Kidney (tissue), 14 donors: ENCODE measurements around the gene BABAM1. TPM values are rescaled to one million over a fixed set of nuclear protein-coding genes. Genes with fewer than 3 reads are reported as not detected.

ENCODE experiments used
- DNase-seq, 5 donors: peaks; one replicate each; pipeline ENCODE4 v3.0.0-alpha.2; 2013 to 2020
- FAIRE-seq: peaks from 2 replicates; lab custom pipeline; 2012; peaks lifted over from hg19 to GRCh38; lab: Jason Lieb, UNC
- H3K27ac ChIP-seq, 2 donors: one replicate each; pipeline ENCODE4 v1.7.0; 2013; ENCODE audit warnings: low read depth in 2 of 2, low read length in 2 of 2, inconsistent platforms in 1 of 2
- H3K27me3 ChIP-seq: one replicate; pipeline ENCODE4 v1.7.1; 2013; ENCODE audit warnings: low read length, inconsistent platforms; ENCODE audit not compliant: control insufficient read depth, insufficient read depth
- H3K36me3 ChIP-seq, 3 donors: one replicate each; pipeline versions ENCODE4 v1.7.0 to v1.7.1; 2013; ENCODE audit warnings: low read length in 3 of 3, control low read depth in 1 of 3, inconsistent platforms in 1 of 3; ENCODE audit not compliant: insufficient read depth in 3 of 3, control insufficient read depth in 2 of 3
- H3K4me1 ChIP-seq, 3 donors: one replicate each; pipeline versions ENCODE4 v1.7.0 to v1.7.1; 2013; ENCODE audit warnings: low read length in 3 of 3, inconsistent platforms in 1 of 3, low read depth in 1 of 3; ENCODE audit not compliant: control insufficient read depth in 2 of 3, insufficient read depth in 2 of 3
- H3K4me3 ChIP-seq, 3 donors: one replicate each; pipeline versions ENCODE4 v1.7.0 to v1.8.1; 2013; ENCODE audit warnings: low read length in 3 of 3, control low read depth in 1 of 3, inconsistent platforms in 1 of 3
- H3K9ac ChIP-seq, 3 donors: one replicate each; pipeline versions ENCODE4 v1.7.0 to v1.7.1; 2013; ENCODE audit warnings: low read length in 3 of 3, control low read depth in 1 of 3, inconsistent platforms in 1 of 3
- H3K9me3 ChIP-seq, 3 donors: one replicate each; pipeline versions ENCODE4 v1.7.0 to v1.7.1; 2013; ENCODE audit warnings: low read length in 3 of 3, control low read depth in 1 of 3, inconsistent platforms in 1 of 3; ENCODE audit not compliant: control insufficient read depth in 2 of 3, insufficient read depth in 1 of 3
- intact Hi-C: fragments of 100-400 bp; cut with DNase I; formaldehyde crosslinking; loops from one replicate; pipeline ENCODE4 v1.11.1; 2022
- polyA plus RNA-seq: library from polyadenylated mRNA; stranded (reverse); fragments of 350-450 nt; fragmentation: Illumina TruSeq; extraction: RNeasy Lipid Tissue Mini Kit (QIAGEN cat#74804); gene quantifications from one replicate; pipeline ENCODE4 v1.2.3, GENCODE V29; 2014; ENCODE audit warnings: low read depth, low replicate concordance; ENCODE audit not compliant: insufficient read depth
- total RNA-seq: library from RNA; stranded (reverse); fragmentation: NEBNext Ultra II Directional; extraction: Animal tissue kit (Norgen Biotek cat#: 25700); gene quantifications from one replicate; pipeline ENCODE4 v1.2.1, GENCODE V29; 2021
- TF ChIP-seq, protein P1 (sequence below): IDR thresholded peaks from 3 replicates; pipeline ENCODE4 v1.5.1; 2012; ENCODE audit warnings: mild to moderate bottlenecking, moderate library complexity, borderline replicate concordance; ENCODE audit not compliant: insufficient read depth; ENCODE audit errors: extremely low read depth
- donor health status: control.
- donor health status: control.
- donor health status: control.
- donor health status: control.
- donor health status: control.
- donor health status: DM: yes; HTN: yes; CAD: no.
- donor health status: Normal renal cell carcinoma (clear cell type).

Gene BABAM1
- total and polyA plus RNA-seq, 2 donors from 2014 or later = 69.4 to 105 TPM

DNA sequence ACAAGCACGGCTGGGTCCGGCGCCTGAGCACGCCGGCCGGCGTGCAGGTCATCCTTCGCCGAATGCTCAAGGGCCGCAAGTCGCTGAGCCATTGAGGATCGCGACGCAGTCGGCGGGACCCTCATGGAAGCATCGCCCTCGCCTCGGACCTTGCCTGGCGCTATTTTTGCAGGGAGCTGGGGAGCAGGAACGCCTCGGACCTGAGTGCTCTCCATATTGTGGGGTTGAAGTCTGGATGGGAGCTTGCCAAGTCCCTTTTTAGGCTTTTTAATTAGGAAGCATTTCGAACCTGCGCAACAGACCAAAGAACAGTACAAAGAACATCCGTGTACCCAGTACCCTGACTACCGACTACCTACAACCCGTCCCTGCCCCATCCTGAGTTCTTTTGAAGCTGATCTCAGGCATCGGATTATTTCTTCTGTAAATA is 39.1 kb downstream of the BABAM1 start:
- peak overlapping the region; percentile 93 to 97 for H3K27ac ChIP-seq
- H3K4me3 ChIP-seq = peak overlapping the region; percentile 82 to 93 (median 92)
- no peaks in the 10 kb centered on the region for H3K36me3 ChIP-seq
- TF ChIP-seq, protein P1, sequence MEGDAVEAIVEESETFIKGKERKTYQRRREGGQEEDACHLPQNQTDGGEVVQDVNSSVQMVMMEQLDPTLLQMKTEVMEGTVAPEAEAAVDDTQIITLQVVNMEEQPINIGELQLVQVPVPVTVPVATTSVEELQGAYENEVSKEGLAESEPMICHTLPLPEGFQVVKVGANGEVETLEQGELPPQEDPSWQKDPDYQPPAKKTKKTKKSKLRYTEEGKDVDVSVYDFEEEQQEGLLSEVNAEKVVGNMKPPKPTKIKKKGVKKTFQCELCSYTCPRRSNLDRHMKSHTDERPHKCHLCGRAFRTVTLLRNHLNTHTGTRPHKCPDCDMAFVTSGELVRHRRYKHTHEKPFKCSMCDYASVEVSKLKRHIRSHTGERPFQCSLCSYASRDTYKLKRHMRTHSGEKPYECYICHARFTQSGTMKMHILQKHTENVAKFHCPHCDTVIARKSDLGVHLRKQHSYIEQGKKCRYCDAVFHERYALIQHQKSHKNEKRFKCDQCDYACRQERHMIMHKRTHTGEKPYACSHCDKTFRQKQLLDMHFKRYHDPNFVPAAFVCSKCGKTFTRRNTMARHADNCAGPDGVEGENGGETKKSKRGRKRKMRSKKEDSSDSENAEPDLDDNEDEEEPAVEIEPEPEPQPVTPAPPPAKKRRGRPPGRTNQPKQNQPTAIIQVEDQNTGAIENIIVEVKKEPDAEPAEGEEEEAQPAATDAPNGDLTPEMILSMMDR = no peak
- H3K9me3 ChIP-seq = no peaks in the 10 kb centered on the region
- H3K9ac ChIP-seq = peak overlapping the region in 2 of 3 donors; percentile 88
- H3K27me3 ChIP-seq = no peaks in the 10 kb centered on the region
- no peak for FAIRE-seq
- peak in 1 of 5 donors; percentile 58 for DNase-seq
- intact Hi-C loops = no loop called here
- H3K4me1 ChIP-seq = peaks cover 0 to 29% (median 15%) of the 10 kb centered on the region in 3 donors

DNA sequence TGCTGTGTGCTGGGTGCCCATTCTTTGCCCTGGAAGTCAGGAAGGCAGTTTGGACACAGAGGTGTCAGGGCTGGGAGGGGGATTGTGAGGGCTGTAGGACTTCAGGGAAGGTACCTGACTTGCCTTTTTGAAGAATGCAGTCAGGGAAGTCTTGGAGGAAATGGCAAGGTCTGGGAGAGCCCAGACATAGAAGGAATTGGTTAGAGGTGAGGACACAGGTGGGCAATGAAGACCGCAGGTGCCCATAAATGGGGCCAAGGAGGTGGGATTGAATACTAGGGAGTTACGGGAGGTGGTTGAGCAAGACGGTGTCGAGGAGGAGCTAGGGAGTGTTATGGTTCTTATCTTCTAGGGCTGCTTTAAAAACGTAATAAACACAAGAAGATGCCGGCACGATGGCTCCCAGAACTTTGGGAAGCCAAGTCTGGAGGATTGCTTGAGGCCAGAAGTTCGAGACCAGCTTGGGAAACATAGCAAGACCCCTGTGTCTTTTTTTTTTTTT is 40.7 kb downstream of the BABAM1 start:
- H3K9ac ChIP-seq = no peak overlapping the region
- no peak for FAIRE-seq
- H3K36me3 ChIP-seq = no peaks in the 10 kb centered on the region
- no peaks in the 10 kb centered on the region for H3K27me3 ChIP-seq
- no peak overlapping the region for H3K4me3 ChIP-seq
- H3K9me3 ChIP-seq = no peaks in the 10 kb centered on the region
- H3K27ac ChIP-seq = no peak overlapping the region
- peaks cover 0 to 30% (median 15%) of the 10 kb centered on the region in 3 donors for H3K4me1 ChIP-seq
- TF ChIP-seq, protein P1 = no peak
- intact Hi-C loops = no loop called here
- no peak for DNase-seq

DNA sequence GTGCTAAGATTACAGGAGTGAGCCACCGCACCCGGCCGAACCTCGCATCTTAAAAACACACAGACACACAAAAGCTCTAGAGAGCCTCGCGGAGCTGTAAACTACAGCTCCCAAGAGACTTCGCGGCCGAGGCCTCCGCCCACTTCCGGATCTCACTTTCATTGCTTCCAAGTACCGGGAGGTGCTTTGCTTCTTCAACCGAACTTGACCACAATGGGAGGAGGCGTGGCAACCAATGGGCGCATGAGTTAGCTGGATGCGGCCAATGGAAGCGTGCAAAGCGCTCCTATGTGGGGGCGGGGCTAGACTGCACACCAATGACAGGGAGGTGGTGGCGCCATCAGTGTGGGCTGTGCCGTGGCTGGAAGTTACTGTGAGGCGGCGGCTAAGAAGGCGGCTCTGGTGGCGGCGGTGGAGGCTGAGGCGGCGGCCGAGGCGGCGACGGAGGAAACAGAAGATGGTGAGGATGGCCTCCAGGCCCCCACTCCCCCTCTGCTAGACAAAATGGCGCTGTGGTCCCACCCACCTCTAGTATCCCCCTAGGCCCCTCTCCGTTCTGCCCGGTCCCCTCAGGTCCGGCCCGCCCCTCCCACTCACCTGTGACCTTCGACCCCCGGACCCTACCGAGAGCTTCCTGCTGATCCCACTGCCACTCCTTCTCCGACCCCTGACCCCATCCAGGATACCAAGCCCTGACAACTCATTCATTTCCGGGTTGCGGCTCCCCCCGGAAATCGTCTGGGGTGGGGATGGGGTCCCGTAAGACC is 42.1 kb downstream of the BABAM1 start, which contains the start of gene DDA1:
Gene DDA1 (plus strand): TSS at position 366 of the 767 bp plus-strand sequence. CDS start 92 bp downstream, at position 458.
- peak within 1 kb of the TSS; percentile 67 to 68 (median 68) for H3K9ac ChIP-seq
- peaks cover 0 to 6% (median 2%) of the 10 kb centered on the region in 3 donors for H3K36me3 ChIP-seq
- DNase-seq = peak; percentile 99 to 100 (median 100)
- peak within 1 kb of the TSS in 1 of 2 donors; percentile 57 for H3K27ac ChIP-seq
- TF ChIP-seq, protein P1 = no peak
- H3K27me3 ChIP-seq = no peaks in the 10 kb centered on the region
- peak; percentile 99 for FAIRE-seq
- H3K4me1 ChIP-seq = peaks cover 0 to 30% (median 6%) of the 10 kb centered on the region in 3 donors
- H3K9me3 ChIP-seq = no peaks in the 10 kb centered on the region
- H3K4me3 ChIP-seq = peak within 1 kb of the TSS; percentile 80 to 87 (median 81)
- intact Hi-C loops = no loop called here
